ENCODE results near the gene MVK.

The MVK gene

DNA sequence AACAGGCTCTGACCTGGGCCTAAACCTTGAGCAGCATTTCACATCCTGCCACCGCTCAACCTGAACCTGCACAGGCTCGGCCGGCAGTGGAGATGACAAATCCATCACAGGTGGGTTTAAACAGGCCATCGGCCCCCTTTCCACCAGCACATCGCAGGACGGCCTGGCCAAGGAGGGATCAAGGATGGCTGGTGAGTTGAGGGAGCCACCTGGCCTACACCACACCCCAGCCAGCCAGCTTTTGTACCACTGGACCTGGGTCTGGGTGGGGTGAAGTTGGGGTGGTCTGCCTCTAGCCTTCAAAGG, 14.4 kb upstream of the MVK start:
- no peak overlapping the region for H3K4me3 ChIP-seq (ENCODE audit: low read length)
- H3K36me3 ChIP-seq (ENCODE audit: control insufficient read depth, low read depth, low read length) = no peaks in the 10 kb centered on the region
- H3K9me3 ChIP-seq (ENCODE audit: control insufficient read depth, low read depth, low read length) = no peaks in the 10 kb centered on the region
- no peak overlapping the region for H3K27ac ChIP-seq (ENCODE audit: low read length)
- no peak overlapping the region for H3K9ac ChIP-seq (ENCODE audit: low read length)
- no peaks in the 10 kb centered on the region for H3K27me3 ChIP-seq (ENCODE audit: control insufficient read depth, insufficient read depth, low read length)
- no peaks in the 10 kb centered on the region for H3K4me1 ChIP-seq (ENCODE audit: control insufficient read depth, low read depth, low read length)

DNA sequence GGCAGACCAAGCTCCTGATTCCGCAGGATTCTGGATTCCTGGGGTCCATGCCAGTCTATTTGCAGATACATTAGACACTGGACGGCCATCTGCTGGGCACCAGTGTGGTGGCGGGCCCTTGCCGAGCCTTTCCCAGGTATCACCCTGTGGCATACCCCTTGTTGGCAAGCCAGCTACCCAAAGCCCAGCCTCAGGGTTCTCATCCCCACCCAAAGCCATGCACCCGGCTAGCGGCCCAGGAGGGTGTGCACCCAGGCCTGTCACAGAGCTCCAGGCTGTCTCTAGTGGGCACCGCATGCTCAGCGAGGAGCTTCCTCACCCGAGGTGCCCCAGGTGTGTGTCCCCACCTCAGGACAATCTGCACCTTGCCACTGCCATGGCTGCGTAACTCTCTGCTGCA, 14.0 kb upstream of the MVK start:
- Histone ChIP-seq H3K36me3 (ENCODE audit: control insufficient read depth, low read depth, low read length) (peaks cover 1% of the 10 kb centered on the region), H3K27ac (ENCODE audit: low read length) (no peak overlapping the region), H3K4me3 (ENCODE audit: low read length) (no peak overlapping the region), H3K27me3 (ENCODE audit: control insufficient read depth, insufficient read depth, low read length) (no peaks in the 10 kb centered on the region), H3K9me3 (ENCODE audit: control insufficient read depth, low read depth, low read length) (no peaks in the 10 kb centered on the region), H3K9ac (ENCODE audit: low read length) (no peak overlapping the region), H3K4me1 (ENCODE audit: control insufficient read depth, low read depth, low read length) (no peaks in the 10 kb centered on the region)

- Histone ChIP-seq H3K9me3 (ENCODE audit: control insufficient read depth, low read depth, low read length) (no peaks in the 10 kb centered on the region), H3K27ac (ENCODE audit: low read length) (no peak overlapping the region), H3K27me3 (ENCODE audit: control insufficient read depth, insufficient read depth, low read length) (no peaks in the 10 kb centered on the region), H3K9ac (ENCODE audit: low read length) (no peak overlapping the region), H3K4me1 (ENCODE audit: control insufficient read depth, low read depth, low read length) (no peaks in the 10 kb centered on the region), H3K4me3 (ENCODE audit: low read length) (no peak overlapping the region), H3K36me3 (ENCODE audit: control insufficient read depth, low read depth, low read length) (peaks cover 11% of the 10 kb centered on the region)
Observed at GRCh38 chr12:109560867-109561710, 12.5 kb upstream of the MVK start.

DNA sequence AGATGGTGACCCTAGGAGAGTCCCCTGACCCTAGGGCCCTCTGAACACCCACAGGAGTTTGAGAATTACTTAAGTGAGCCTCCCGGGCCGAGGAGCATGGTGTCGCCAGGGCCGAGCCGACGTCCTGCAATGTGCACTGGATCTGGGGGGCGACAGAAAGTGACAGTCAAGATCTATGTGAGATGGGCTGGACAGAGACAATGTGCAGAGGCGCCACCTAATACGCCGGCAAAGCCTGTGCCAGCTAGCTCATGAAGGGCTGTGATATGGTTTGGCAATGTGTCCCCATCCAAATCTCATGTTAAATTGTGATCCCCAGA, 11.9 kb upstream of the MVK start:
- H3K36me3 ChIP-seq (ENCODE audit: control insufficient read depth, low read depth, low read length) = peaks cover 15% of the 10 kb centered on the region
- no peaks in the 10 kb centered on the region for H3K4me1 ChIP-seq (ENCODE audit: control insufficient read depth, low read depth, low read length)
- no peaks in the 10 kb centered on the region for H3K27me3 ChIP-seq (ENCODE audit: control insufficient read depth, insufficient read depth, low read length)
- no peak overlapping the region for H3K4me3 ChIP-seq (ENCODE audit: low read length)
- no peak overlapping the region for H3K9ac ChIP-seq (ENCODE audit: low read length)
- H3K27ac ChIP-seq (ENCODE audit: low read length) = no peak overlapping the region
- H3K9me3 ChIP-seq (ENCODE audit: control insufficient read depth, low read depth, low read length) = no peaks in the 10 kb centered on the region

DNA sequence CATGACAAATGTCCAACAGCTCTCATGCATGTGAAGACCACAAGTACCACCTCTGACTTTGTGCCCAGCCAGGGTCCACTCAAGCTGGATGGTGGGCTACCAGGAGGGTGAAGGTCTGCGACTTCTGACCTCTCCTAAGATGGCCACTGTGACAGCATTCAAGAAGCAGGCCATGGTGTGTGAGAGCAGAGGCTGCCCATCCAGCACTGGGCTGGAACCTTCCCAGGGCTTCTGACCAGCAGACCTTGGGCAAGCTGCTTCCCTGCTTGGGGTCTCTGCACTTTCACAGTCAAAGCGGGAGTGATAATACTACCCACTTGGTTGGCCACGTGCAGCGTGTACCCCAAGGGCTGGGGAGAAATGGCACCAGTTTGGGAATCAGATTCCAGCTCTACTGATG, 10.7 kb upstream of the MVK start:
- no peak overlapping the region for H3K9ac ChIP-seq (ENCODE audit: low read length)
- H3K27ac ChIP-seq (ENCODE audit: low read length) = no peak overlapping the region
- no peak overlapping the region for H3K4me3 ChIP-seq (ENCODE audit: low read length)
- H3K27me3 ChIP-seq (ENCODE audit: control insufficient read depth, insufficient read depth, low read length) = no peaks in the 10 kb centered on the region
- no peaks in the 10 kb centered on the region for H3K9me3 ChIP-seq (ENCODE audit: control insufficient read depth, low read depth, low read length)
- H3K36me3 ChIP-seq (ENCODE audit: control insufficient read depth, low read depth, low read length) = peaks cover 16% of the 10 kb centered on the region
- no peaks in the 10 kb centered on the region for H3K4me1 ChIP-seq (ENCODE audit: control insufficient read depth, low read depth, low read length)

GRCh38 chr12:109563291-109564284, 10.0 kb upstream of the MVK start:
- no peaks in the 10 kb centered on the region for H3K27me3 ChIP-seq (ENCODE audit: control insufficient read depth, insufficient read depth, low read length)
- H3K9me3 ChIP-seq (ENCODE audit: control insufficient read depth, low read depth, low read length) = no peaks in the 10 kb centered on the region
- peaks cover 23% of the 10 kb centered on the region for H3K36me3 ChIP-seq (ENCODE audit: control insufficient read depth, low read depth, low read length)
- H3K4me1 ChIP-seq (ENCODE audit: control insufficient read depth, low read depth, low read length) = no peaks in the 10 kb centered on the region
- no peak overlapping the region for H3K4me3 ChIP-seq (ENCODE audit: low read length)
- H3K27ac ChIP-seq (ENCODE audit: low read length) = no peak overlapping the region
- no peak overlapping the region for H3K9ac ChIP-seq (ENCODE audit: low read length)

DNA sequence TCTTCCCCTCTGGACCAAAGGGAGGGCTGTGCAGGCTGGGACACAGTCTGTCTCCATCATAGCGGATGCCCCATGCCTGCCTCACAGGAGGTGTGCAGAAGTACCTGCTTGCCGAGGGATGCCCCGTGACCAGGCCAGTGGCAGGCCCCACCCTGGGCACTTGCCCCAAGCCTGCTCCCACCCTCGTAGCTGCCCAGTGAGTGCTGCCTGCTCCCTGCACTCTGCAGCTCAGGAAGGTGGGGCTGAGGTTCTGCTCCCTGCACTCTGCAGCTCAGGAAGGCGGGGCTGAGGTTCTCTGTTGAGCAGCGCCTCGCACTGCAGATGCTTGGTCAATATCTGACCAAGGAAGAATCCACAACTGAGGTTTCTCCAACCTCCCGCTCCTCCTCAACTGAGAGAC, 7.2 kb upstream of the MVK start:
- Histone ChIP-seq H3K27ac (ENCODE audit: low read length) (no peak overlapping the region), H3K36me3 (ENCODE audit: control insufficient read depth, low read depth, low read length) (peaks cover 29% of the 10 kb centered on the region), H3K27me3 (ENCODE audit: control insufficient read depth, insufficient read depth, low read length) (no peaks in the 10 kb centered on the region), H3K9me3 (ENCODE audit: control insufficient read depth, low read depth, low read length) (no peaks in the 10 kb centered on the region), H3K9ac (ENCODE audit: low read length) (no peak overlapping the region), H3K4me3 (ENCODE audit: low read length) (no peak overlapping the region), H3K4me1 (ENCODE audit: control insufficient read depth, low read depth, low read length) (no peaks in the 10 kb centered on the region)

- Histone ChIP-seq H3K27me3 (ENCODE audit: control insufficient read depth, insufficient read depth, low read length) (no peaks in the 10 kb centered on the region), H3K4me1 (ENCODE audit: control insufficient read depth, low read depth, low read length) (no peaks in the 10 kb centered on the region), H3K9ac (ENCODE audit: low read length) (no peak overlapping the region), H3K27ac (ENCODE audit: low read length) (no peak overlapping the region), H3K4me3 (ENCODE audit: low read length) (no peak overlapping the region), H3K9me3 (ENCODE audit: control insufficient read depth, low read depth, low read length) (no peaks in the 10 kb centered on the region), H3K36me3 (ENCODE audit: control insufficient read depth, low read depth, low read length) (peaks cover 29% of the 10 kb centered on the region)
Observed at GRCh38 chr12:109567296-109567695, 6.3 kb upstream of the MVK start.

DNA sequence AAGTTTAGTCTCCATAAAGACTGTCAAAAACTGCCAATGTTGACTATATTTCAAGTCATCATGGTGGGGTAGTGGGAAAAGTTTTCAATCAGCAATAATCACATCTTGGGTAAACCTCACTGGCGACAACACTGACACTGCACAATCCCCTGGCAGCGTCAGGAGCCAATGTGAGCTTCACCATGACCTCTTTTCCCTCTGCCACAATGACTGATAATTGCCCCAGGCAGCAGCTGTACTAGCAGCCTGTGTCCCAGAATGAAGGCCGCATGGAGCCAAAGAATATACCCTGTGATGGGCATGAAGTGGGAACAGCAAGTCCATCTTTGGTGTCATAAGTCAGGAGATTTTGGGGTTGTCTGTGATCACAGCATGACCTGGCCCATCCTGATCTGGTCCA, 5.6 kb upstream of the MVK start:
- Histone ChIP-seq H3K9me3 (ENCODE audit: control insufficient read depth, low read depth, low read length) (no peaks in the 10 kb centered on the region), H3K36me3 (ENCODE audit: control insufficient read depth, low read depth, low read length) (peaks cover 29% of the 10 kb centered on the region), H3K9ac (ENCODE audit: low read length) (no peak overlapping the region), H3K4me3 (ENCODE audit: low read length) (no peak overlapping the region), H3K4me1 (ENCODE audit: control insufficient read depth, low read depth, low read length) (peaks cover 5% of the 10 kb centered on the region), H3K27ac (ENCODE audit: low read length) (no peak overlapping the region), H3K27me3 (ENCODE audit: control insufficient read depth, insufficient read depth, low read length) (no peaks in the 10 kb centered on the region)

DNA sequence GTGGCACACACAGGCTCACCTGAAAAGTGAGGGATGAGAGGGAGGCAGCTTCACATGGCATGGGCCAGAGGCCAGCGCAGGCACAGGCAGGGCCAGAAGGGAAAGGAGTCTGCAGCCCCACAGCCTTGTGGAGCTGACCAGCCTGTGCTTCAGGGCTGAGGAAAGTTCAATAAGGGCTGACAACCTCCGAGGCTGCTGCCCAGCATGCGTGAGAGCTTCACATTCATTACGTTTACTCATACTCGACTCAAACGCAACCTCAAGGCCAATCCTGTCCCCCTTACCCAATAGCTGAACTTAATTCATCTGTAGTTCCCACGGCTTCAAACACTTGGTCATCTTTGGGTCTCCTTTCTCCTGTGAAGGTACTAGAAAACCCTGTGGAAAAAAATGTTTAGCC, 5.1 kb upstream of the MVK start:
- Histone ChIP-seq H3K9ac (ENCODE audit: low read length) (no peak overlapping the region), H3K36me3 (ENCODE audit: control insufficient read depth, low read depth, low read length) (peaks cover 29% of the 10 kb centered on the region)

GRCh38 chr12:109571773-109572505, 1.7 kb upstream of the MVK start:
- Histone ChIP-seq H3K36me3 (ENCODE audit: control insufficient read depth, low read depth, low read length) (peaks cover 24% of the 10 kb centered on the region), H3K27ac (ENCODE audit: low read length) (no peak overlapping the region), H3K27me3 (ENCODE audit: control insufficient read depth, insufficient read depth, low read length) (no peaks in the 10 kb centered on the region), H3K4me1 (ENCODE audit: control insufficient read depth, low read depth, low read length) (peaks cover 10% of the 10 kb centered on the region), H3K4me3 (ENCODE audit: low read length) (peak overlapping the region; percentile 79), H3K9ac (ENCODE audit: low read length) (no peak overlapping the region), H3K9me3 (ENCODE audit: control insufficient read depth, low read depth, low read length) (no peaks in the 10 kb centered on the region)

More for the DNA sequence above, 5.1 kb upstream of the MVK start:
- H3K27me3 ChIP-seq (ENCODE audit: control insufficient read depth, insufficient read depth, low read length) = no peaks in the 10 kb centered on the region
- no peak overlapping the region for H3K4me3 ChIP-seq (ENCODE audit: low read length)
- no peak overlapping the region for H3K27ac ChIP-seq (ENCODE audit: low read length)
- H3K4me1 ChIP-seq (ENCODE audit: control insufficient read depth, low read depth, low read length) = peaks cover 5% of the 10 kb centered on the region
- H3K9me3 ChIP-seq (ENCODE audit: control insufficient read depth, low read depth, low read length) = no peaks in the 10 kb centered on the region

All from iPS-18a (cell line).